ENCODE results near the gene SLC9A4. TPM values are rescaled to one million over a fixed set of nuclear protein-coding genes. Genes with fewer than 3 reads are reported as not detected.
A peak's percentile ranks its signal among the peaks of the same experiment; 100 is the strongest.

The SLC9A4 gene
- 1.3 TPM for total RNA-seq

- DNase-seq, result no peak
Observed at GRCh38 chr2:102473020-102473419, at the start of gene SLC9A4. SLC9A4 (plus strand) TSS chr2:102473226; CDS start chr2:102473760, 534 bp downstream.

- no peak for DNase-seq
Observed at GRCh38 chr2:102423368-102423767, 49.7 kb upstream of the SLC9A4 start.

GRCh38 chr2:102424754-102425153, 48.3 kb upstream of the SLC9A4 start:
- DNase-seq, result no peak

GRCh38 chr2:102425441-102426132, 47.4 kb upstream of the SLC9A4 start:
- DNase-seq, result no peak

GRCh38 chr2:102427249-102427648, 45.8 kb upstream of the SLC9A4 start:
- no peak for DNase-seq

DNA sequence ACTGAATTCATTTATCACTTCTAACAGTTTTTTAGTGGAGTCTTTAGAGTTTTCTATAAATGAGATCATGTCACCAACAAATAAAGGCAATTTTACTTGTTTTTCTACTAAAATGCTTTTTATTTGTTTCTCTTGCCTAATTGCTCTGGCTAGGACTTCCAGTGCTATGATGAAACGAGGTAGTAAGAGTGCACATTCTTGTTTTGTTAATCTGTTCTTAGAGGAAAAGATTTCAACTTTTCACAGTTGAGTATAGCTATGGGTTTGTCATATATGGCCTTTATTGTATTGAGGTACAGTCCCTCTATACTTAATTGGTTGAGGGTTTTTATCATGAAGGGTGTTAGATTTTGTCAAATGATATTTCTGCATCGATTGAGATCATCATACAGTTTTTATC, 44.5 kb upstream of the SLC9A4 start:
- DNase-seq, result no peak

DNA sequence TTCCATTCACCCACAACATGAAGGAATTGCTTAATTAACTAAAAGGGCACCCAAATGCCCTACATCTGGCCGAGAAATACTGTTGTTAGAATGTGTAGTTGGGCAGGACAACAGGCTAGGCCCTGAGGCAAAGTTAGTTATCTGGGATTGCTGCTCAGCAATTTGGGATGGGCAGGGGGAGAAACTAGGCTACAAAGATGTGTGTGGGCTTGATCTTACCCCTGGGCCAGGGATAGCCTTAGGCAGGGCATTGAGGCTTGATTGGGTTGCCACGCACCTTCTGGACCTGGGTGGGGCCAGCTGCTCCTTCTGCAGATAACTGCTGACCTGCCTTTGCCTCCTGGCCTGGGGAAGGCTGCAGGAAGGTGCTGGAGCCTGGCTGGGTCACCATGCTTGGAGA, 40.6 kb upstream of the SLC9A4 start:
- DNase-seq, result no peak

- no peak for DNase-seq
Observed at GRCh38 chr2:102433973-102434654, 38.9 kb upstream of the SLC9A4 start.

DNA sequence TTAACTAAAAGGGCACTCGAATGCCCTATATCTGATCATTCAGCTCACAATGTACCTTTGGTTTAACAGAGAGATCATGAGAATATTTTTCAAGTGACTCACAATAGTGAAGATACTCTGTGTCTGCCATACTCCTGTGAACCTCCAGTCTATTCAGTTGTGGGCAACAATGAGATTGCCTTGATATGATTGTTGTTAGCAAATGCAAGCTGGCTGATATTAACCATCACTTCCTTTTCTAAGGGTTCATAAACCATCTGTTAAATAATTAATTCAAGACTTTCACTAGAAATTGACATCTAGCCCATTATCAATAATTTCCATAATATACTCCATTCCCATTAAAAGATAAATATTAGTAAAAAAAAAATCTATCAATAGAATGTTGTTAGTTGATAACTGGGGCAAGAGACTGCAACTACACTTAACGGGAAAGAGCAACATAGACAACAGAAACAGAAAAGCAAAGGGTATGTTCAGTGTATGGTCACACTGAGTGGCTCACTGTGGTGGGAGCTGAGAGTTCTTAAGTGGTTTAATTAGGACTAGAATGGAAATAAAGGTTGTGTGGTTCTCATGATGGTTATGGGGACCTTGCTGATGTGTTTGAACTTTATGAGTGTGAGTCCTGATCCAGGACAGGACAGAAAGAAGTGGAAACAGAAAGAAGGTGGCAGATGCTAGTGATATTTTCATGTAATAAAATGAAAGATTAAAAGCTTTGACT, 38.2 kb upstream of the SLC9A4 start:
- DNase-seq, result no peak

GRCh38 chr2:102435741-102436140, 37.3 kb upstream of the SLC9A4 start:
- DNase-seq, result no peak

DNA sequence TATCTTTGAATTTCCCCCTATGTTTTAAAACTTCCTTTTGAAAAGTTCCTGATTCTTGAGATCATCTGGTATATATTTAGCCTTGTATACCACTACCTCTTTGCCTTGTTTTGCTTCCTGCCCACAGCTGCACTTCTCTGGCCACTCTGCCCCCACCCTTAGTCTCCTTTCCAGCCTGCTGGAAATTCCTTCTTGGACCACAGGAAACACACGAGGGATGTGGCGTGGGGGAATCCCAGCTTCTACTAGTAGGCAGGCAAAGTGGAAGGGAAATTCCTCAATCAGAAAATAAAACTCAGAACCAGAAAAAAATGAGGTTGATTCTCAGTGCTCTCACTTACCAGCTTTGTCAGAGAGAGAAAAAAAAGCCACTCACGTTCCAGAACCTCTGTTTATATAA, 36.7 kb upstream of the SLC9A4 start:
- no peak for DNase-seq

DNA sequence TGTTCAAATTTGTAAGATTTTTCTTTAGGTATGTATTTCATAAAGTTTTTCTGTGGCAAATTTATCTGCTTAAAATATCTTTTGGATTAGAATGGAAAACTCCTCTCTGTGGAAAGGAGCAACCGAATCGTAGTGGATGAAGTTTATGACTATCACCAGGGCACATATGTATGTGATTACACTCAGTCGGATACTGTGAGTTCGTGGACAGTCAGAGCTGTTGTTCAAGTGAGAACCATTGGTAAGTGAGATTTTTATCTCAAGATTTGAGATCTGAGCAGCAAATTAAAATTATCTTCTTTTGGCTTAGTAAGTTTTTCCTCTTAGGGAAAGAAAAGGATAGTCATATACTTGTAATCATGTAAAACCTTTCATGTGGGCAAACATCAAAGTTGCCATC, 35.9 kb upstream of the SLC9A4 start:
- DNase-seq, result no peak

DNA sequence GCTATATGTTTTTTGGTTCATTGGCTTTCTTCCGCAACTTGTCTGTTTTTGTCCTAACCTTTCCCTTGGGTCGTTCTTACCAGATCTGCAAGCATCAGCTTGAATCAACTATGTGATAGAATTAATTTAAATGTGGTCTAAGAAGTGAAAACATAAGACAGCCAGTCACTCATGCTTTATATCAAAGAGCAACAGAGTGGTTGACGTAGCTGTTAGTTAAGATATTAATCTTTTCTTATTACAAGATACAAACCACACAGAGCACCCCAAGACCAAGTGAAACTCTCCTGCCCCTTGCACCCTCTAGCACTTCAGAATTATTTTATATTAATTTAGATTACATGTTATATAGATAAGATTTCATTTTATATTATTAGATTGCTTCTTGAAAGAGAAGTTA, 34.9 kb upstream of the SLC9A4 start:
- no peak for DNase-seq

DNA sequence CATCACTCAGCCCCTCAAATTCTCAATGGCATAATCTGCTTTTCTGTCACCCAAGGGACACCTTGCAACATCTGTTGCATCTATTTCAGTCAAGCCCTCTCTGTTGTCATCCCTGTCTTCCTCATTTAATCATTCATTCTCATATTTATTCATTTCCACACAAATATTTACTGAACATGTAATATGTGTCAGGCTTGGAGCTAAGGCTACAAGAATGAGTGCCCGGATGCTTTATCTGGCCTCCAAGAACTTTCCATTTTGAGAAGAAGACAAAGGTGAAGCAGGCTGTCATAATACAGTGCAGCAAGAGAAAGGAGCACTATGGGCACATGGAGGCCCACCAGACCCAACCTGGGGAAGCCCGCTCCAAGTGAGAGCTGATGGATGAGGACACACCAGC, 34.4 kb upstream of the SLC9A4 start:
- no peak for DNase-seq

GRCh38 chr2:102439065-102439695, 33.8 kb upstream of the SLC9A4 start:
- DNase-seq, result no peak

GRCh38 chr2:102442967-102443828, 29.8 kb upstream of the SLC9A4 start:
- DNase-seq, result peak; percentile 10

GRCh38 chr2:102444233-102444632, 28.8 kb upstream of the SLC9A4 start:
- DNase-seq, result no peak

DNA sequence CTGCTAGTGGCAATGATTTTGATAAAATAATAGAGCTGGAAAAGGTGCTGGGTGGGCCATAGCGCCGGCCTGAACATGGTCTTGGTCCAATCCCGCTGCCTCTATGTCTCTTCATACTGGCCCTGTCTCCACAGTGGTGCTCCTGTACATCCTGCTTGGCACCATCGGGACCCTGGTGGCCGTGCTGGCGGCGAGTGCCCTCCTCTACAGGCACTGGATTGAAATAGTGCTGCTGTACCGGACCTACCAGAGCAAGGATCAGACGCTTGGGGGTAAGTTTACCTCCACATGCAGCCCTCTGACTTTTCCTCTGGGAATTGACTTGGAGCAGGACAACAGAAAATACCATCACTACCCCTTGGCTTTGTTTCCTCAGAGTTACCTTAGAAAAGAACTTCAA, 26.1 kb upstream of the SLC9A4 start:
- DNase-seq, result no peak

GRCh38 chr2:102449370-102449974, 23.6 kb upstream of the SLC9A4 start:
- DNase-seq, result peak; percentile 43

DNA sequence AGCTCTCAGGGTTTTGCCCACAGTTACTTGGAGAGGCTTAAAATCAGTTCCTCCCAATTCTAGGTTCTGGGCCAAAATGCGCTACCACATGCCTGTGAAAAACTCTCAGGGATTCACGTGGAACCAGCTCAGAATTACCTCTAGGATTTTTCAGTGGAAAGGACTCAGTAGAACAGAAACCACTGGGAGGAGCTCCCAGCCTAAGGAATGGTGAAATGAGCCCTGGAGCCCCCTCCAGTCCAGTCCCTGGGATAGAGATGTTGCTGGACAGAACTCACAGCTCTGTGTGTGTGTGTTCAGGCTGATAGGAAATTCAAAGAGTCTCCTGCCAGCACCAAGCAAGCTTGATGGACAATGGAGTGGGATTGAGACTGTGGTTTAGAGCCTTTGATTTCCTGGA, 21.1 kb upstream of the SLC9A4 start:
- DNase-seq, result no peak

DNA sequence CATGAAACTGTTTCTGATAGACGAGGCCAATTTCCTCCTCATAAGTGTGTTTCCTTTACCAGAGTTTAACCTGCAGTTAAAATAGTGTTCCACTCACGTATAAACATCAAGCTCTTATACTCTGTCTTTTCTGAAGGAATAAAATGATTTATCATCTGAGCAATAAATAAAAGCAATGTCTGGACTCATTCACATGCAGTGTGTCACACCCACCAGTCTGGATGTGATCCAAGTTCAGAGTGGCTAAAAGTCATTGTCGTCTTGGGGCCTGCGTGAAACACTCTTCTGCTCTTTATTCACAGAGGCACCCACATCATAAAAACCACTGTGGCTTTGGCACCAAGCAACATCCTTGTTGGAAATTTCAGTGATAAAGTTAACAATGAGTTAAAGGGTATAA, 19.5 kb upstream of the SLC9A4 start:
- no peak for DNase-seq

All from skin of body (tissue), 2 donors.